Measurements from ENCODE around the gene AP3M1. TPM values are rescaled to one million over a fixed set of nuclear protein-coding genes. Genes with fewer than 3 reads are reported as not detected.

AP3M1 gene
- total RNA-seq, 1 experiment from 2014 or later = 56.7 TPM

- H3K27me3 ChIP-seq (replicated peaks; ENCODE audit: control insufficient read depth, insufficient read depth, low read length) = no peaks in the 10 kb centered on the region
- no peak for TF ChIP-seq CTCF (IDR thresholded peaks at IDR 0.05; ENCODE audit: insufficient read depth in 1 of 2, low read depth in 1 of 2, low read length in 1 of 2, severe bottlenecking in 1 of 2, unreplicated experiment in 1 of 2)
- no TSS peak for BruUV-seq (replicated peaks)
- POLR2A ChIA-PET = interaction anchor here (3.1 kb wide), 1 partner anchor 9 kb away, joined by 13 read pairs; no protein-coding TSS in a partner anchor
- intact Hi-C loops (cut with micrococcal nuclease; ENCODE audit: unreplicated experiment) = no loop called here
- DNase-seq = no peak
- peaks cover 53% of the 10 kb centered on the region for H3K4me1 ChIP-seq
- CTCF ChIA-PET = interaction anchor here (1.4 kb wide), 1 partner anchor 15 kb away, joined by 5 read pairs; no protein-coding TSS in a partner anchor
- H3K36me3 ChIP-seq (ENCODE audit: control insufficient read depth, insufficient read depth, low read length) = no peaks in the 10 kb centered on the region
- Mint-ChIP-seq H3K27ac (ENCODE audit: unreplicated experiment) (no peak overlapping the region), H3K9me3 (ENCODE audit: unreplicated experiment) (no peaks in the 10 kb centered on the region), H3K27me3 (ENCODE audit: insufficient read depth, unreplicated experiment) (no peaks in the 10 kb centered on the region), H3K4me3 (ENCODE audit: unreplicated experiment) (no peak overlapping the region), H3K4me1 (ENCODE audit: low read depth, unreplicated experiment) (peaks cover 28% of the 10 kb centered on the region), H3K36me3 (ENCODE audit: insufficient read depth, unreplicated experiment) (no peaks in the 10 kb centered on the region)
- H3K4me3 ChIP-seq (ENCODE audit: low read depth, low read length) = no peak overlapping the region
- no peaks in the 10 kb centered on the region for H3K9me3 ChIP-seq
Measured at GRCh38 chr10:74167443-74167842, 16.8 kb upstream of the AP3M1 start.

- no peaks in the 10 kb centered on the region for H3K27me3 ChIP-seq (replicated peaks; ENCODE audit: control insufficient read depth, insufficient read depth, low read length)
- TF ChIP-seq CTCF (IDR thresholded peaks at IDR 0.05; ENCODE audit: insufficient read depth in 1 of 2, low read depth in 1 of 2, low read length in 1 of 2, severe bottlenecking in 1 of 2, unreplicated experiment in 1 of 2) = no peak
- no peaks in the 10 kb centered on the region for H3K9me3 ChIP-seq
- H3K27me3 Mint-ChIP-seq (ENCODE audit: insufficient read depth, unreplicated experiment) = no peaks in the 10 kb centered on the region
- H3K4me1 ChIP-seq = peaks cover 44% of the 10 kb centered on the region
- H3K36me3 Mint-ChIP-seq (ENCODE audit: insufficient read depth, unreplicated experiment) = no peaks in the 10 kb centered on the region
- POLR2A ChIA-PET = interaction anchor here (0.7 to 3.1 kb wide), 4 partner anchors 11 to 392 kb away, joined by 4 to 13 read pairs (median 4); partner anchors contain the start of gene ADK
- H3K4me3 ChIP-seq (ENCODE audit: low read depth, low read length) = no peak overlapping the region
- peaks cover 19% of the 10 kb centered on the region for H3K4me1 Mint-ChIP-seq (ENCODE audit: low read depth, unreplicated experiment)
- no peaks in the 10 kb centered on the region for H3K36me3 ChIP-seq (ENCODE audit: control insufficient read depth, insufficient read depth, low read length)
- no TSS peak for BruUV-seq (replicated peaks)
- no peaks in the 10 kb centered on the region for H3K9me3 Mint-ChIP-seq (ENCODE audit: unreplicated experiment)
- CTCF ChIA-PET = no interaction called here
- H3K4me3 Mint-ChIP-seq (ENCODE audit: unreplicated experiment) = peak overlapping the region; percentile 66
- peak overlapping the region; percentile 92 for H3K27ac Mint-ChIP-seq (ENCODE audit: unreplicated experiment)
- intact Hi-C loops (cut with micrococcal nuclease; ENCODE audit: unreplicated experiment) = no loop called here
- DNase-seq = no peak
Measured at GRCh38 chr10:74165530-74165901, 14.9 kb upstream of the AP3M1 start.

DNA sequence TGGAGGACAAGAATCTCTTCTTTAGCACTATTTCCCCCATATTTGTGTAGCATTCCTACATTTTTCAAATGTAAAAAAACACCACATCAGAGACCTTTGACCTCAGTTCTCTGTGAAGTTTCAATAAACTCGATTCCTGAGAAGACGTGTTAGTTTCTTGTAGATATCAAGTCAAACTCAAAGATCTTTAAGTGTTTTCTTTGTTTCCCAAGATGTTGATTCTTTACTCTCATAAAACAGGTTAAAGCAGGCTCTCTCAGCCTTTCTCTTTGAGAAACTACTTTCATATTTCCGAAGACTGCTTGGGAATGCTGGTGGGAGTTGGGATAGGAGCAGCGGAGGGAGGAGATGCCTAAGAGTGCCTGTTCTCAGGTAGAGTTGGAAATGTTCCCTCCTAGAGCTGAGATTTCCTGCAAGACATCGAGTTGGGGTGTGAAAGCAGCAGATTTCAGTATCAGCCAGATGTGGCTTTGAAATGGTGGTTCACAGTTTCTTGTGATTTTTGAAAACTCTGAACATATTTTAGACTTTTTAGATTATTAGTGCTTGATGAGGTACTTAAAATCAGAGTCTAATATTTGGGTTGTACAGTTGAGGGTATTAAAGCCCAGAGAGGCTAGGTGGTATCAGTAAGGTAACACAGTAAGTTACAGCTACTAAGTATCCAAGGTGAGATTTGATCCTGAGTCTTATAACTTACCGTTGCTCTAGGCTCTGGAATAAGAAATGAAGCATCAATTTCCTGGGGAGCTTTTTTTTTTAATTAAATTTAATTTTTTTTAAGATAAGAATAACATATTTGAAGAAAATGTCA, 14.3 kb upstream of the AP3M1 start:
- intact Hi-C loops (cut with micrococcal nuclease; ENCODE audit: unreplicated experiment) = loop anchor here (1.0 kb wide), 1 partner anchor 14 kb away; the partner anchor contains the start of gene ADK
- TSS peak; percentile 77 for BruUV-seq (replicated peaks)
- no peaks in the 10 kb centered on the region for H3K36me3 ChIP-seq (ENCODE audit: control insufficient read depth, insufficient read depth, low read length)
- no peak for TF ChIP-seq CTCF (IDR thresholded peaks at IDR 0.05; ENCODE audit: insufficient read depth in 1 of 2, low read depth in 1 of 2, low read length in 1 of 2, severe bottlenecking in 1 of 2, unreplicated experiment in 1 of 2)
- H3K4me1 ChIP-seq = peaks cover 44% of the 10 kb centered on the region
- Mint-ChIP-seq H3K9me3 (ENCODE audit: unreplicated experiment) (no peaks in the 10 kb centered on the region), H3K27ac (ENCODE audit: unreplicated experiment) (peak overlapping the region; percentile 92), H3K4me1 (ENCODE audit: low read depth, unreplicated experiment) (peaks cover 19% of the 10 kb centered on the region), H3K27me3 (ENCODE audit: insufficient read depth, unreplicated experiment) (no peaks in the 10 kb centered on the region), H3K4me3 (ENCODE audit: unreplicated experiment) (peak overlapping the region; percentile 66), H3K36me3 (ENCODE audit: insufficient read depth, unreplicated experiment) (no peaks in the 10 kb centered on the region)
- H3K9me3 ChIP-seq = no peaks in the 10 kb centered on the region
- peak overlapping the region; percentile 16 for H3K4me3 ChIP-seq (ENCODE audit: low read depth, low read length)
- DNase-seq = peak; percentile 56 to 57
- H3K27me3 ChIP-seq (replicated peaks; ENCODE audit: control insufficient read depth, insufficient read depth, low read length) = no peaks in the 10 kb centered on the region
- CTCF ChIA-PET = no interaction called here
- POLR2A ChIA-PET = interaction anchor here (0.7 to 3.1 kb wide), 4 partner anchors 12 to 392 kb away, joined by 4 to 13 read pairs (median 4); partner anchors contain the start of gene ADK

All from Caco-2 (cell line).